Stimulated activated CD8-positive, alpha-beta memory T cell treated with anti-CD3 and anti-CD28 coated beads, Interleukin-15, amount 100 ng/mL, for 4 hours (primary cell): ENCODE results near the gene TERB2.
"Not testable (repeated sequence)": the region's sequence is repeated elsewhere in the genome, so short reads cannot be mapped to it uniquely, and the experiment has no call there.

Source experiments
- DNase-seq, 2 donors: peaks; one replicate each; pipeline ENCODE4 v3.0.0-alpha.2; 2020; ENCODE audit warnings: low read depth in 2 of 2

TERB2 gene

DNA sequence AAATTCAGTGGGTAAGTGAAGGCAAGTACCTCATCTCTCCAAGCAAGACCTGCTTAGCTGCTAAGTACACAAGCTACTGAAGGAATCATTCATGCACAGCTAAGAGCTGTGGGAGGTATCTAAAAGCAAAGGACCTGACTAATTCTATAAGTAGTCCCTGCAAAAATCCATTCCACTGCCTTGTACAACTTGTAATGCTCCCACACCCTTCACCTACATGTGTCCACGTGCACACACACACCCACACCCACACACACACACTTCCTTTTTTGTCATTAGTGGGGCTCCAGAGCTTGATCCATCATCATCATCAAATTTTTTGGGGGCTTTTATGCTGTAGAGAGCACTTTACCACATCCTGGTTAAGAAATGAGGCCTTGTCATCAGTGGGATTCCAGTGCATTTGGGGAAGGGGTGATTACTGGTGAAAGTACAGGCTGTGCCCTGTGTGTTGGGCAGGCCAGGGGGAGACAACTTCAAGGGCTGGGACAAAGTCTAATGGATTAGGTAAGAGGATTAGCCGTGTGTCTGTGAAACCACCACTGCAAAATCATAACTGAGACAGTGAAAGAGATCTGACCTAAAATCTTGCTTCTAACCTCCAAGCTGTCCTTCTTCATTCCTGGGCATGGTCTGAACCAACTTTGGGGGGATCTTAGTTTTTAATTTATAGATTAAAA is 47.4 kb downstream of the TERB2 start:
- DNase-seq: not testable (repeated sequence)

- not testable (repeated sequence) for DNase-seq
Measured at GRCh38 chr15:45004590-45005175, 48.2 kb downstream of the TERB2 start.

DNA sequence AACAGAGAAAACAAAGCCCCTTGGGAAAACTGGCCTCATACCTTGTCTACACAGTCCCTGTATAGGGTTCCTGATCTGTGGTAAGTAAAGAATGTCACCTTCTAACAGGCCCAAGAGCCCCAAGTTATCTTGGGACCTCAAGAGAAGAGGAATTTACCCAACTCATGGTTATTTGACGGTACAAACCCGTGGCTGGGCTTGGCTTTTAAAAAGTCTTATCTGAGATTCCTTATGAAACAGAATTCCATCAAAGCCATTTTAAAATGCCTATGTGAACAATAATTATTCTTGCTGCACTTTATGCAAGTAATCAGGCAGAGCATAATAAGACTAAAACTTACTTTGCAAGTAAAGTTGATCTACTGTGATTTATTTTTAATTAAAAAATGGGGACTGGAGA is 52.6 kb downstream of the TERB2 start:
- no peak for DNase-seq

- not testable (repeated sequence) for DNase-seq
Measured at GRCh38 chr15:45015114-45015513, 58.6 kb downstream of the TERB2 start.

DNA sequence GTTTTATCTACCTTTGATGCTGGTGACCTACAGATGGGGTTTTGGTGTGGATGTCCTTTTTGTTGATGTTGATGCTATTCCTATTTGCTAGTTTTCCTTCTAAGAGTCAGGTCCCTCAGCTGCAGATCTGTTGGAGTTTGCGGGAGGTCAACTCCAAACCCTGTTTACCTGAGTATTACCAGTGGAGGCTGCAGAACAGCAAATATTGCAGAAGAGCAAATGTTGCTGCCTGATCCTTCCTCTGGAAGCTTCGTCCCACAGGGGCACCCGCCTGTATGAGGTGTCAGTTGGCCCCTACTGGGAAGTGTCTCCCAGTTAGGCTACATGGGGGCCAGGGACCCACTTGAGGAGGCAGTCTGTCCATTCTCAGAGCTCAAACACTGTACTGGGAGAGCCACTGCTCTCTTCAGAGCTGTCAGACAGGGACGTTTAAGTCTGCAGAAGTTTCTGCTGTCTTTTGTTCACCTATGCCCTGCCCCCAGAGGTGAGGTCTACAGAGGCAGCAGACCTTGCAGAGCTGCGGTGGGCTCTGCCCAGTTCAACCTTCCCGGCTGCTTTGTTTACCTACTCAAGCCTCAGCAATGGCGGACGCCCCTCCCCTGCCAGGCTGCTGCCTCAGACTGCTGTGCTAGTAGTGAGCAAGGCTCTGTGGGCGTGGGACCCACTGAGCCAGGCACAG is 63.9 kb downstream of the TERB2 start:
- DNase-seq: not testable (repeated sequence)

- DNase-seq: not testable (repeated sequence)
Measured at GRCh38 chr15:45020901-45021259, 64.4 kb downstream of the TERB2 start.

DNA sequence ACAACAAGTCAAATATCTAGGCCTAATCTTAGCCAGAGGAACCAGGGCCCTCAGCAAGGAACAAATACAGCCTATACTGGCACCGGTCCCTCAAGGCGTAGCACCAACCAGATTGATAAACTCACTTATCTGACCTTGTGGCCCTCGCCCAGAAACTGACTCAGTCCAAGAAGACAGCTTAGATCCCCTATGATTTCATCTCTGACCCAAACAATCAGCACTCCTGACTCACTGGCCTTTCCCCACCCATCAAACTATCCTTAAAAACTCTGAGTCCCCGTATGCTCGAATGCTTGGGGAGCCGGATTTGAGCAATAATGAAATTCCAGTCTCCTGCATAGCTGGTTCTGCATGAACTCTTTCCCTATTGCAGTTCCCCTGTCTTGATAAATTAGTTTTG is 64.9 kb downstream of the TERB2 start:
- no peak for DNase-seq

DNA sequence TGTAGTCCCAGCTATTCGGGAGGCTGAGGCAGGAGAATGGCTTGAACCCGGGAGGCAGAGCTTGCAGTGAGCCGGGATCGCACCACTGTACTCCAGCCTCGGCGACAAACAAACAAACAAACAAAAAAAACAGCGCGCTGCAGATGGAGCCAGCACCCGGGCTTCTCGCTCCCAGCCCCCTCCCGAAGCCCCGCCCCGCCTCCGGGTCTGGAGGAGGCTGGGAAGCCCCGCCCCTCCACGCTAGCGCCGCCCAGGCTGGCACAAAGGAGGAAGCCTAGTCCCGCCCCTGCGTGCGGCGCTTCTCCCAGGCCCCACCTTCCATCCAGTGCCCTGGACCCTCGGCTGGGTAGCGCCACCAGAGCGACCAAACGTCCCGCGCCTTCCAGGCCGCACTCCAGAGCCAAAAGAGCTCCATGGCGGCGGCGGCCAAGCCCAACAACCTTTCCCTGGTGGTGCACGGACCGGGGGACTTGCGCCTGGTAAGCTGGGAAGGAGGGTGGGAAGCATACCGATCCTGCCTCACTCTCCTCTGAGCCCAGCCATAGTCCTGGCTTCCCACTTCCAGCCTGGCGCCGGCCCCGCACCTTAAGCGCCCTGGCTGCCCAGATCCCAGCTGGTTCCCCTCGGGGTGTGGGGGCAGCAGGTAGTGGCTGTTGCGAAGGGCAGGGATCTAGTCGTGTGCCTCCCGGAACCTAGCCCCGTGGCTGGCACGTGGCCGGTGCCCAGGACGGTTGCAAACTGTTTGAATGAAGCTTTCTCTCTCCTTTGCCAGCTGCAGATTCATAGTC is 66.6 kb downstream of the TERB2 start, which contains the start of gene SORD:
Gene SORD (plus strand): TSS at position 325 of the 788 bp plus-strand sequence. CDS start 89 bp downstream, at position 414.
- peak; percentile 78 to 79 for DNase-seq

DNA sequence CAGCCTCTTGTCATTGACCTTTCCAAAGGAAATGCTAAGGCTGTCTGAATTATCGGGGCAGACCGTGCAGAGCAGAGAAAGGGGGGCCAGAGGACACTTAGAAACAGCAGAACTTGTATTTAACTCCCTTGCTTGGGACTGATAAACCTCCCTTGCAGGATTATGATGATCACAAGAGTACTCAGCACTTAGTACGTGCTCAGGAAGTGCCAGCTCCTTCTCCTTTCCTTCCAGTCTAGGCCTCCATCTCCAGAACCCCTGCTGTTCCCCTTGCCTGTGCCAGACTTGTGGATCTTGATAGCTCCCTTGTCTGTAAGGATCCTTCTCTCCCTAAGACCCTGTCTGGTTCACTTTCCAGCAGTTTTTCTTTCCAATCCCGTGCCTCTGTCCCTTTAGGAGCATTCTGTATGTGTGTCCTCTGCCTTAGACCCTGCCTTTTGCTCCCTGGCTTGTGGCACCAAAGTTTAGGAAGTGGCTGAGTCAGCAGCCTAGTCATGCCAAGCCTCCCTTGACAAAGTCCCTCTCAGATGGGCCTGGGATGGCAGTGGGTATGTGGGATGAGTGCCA is 67.3 kb downstream of the TERB2 start:
- DNase-seq: no peak

GRCh38 chr15:45024649-45025048 is 68.2 kb downstream of the TERB2 start:
- DNase-seq: not testable (repeated sequence)

DNA sequence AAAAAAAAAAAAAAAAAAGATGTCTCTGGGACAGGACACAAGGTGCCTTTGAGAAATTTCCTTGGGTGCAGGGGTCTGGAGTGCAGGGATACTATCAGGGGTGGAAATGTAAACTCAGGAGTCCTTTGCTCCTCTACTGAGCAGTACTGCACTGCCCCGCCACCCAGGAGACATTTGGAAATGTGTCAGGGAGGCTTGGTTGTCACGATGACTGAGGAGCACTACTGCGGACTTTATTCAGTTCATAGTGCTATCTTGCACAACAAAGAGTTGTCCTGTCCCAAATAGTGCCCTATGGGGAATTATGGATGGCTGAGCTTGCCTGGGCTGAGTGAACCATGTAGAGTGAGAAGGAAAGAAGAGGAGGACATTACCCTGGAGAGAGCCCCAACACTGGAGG is 69.1 kb downstream of the TERB2 start:
- DNase-seq: not testable (repeated sequence)

DNA sequence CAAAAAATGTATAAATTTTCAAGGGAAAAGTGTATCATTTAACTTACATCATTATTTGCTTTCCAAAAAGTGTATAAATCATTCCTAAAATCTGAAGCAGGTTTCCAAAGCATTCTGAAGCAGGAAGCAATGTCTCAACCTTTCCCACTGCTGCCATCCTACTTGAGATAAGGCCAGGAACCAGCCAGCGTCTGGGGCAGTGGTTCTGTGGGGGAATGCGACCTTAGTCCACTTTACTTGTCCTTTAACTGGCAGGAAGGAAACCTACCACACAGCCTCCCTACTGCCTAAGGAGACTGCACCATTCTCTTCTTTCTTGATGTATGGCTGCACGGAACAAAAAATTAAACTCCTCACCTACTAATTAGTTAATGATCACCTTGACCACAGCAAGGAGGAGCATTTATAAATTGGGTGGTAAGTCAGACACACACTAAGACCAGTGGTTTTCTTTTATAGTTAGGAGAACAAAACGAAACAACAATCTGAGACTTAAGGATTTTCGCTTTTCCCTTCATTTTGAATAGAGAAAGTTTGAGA is 70.2 kb downstream of the TERB2 start:
- DNase-seq: no peak

GRCh38 chr15:45027220-45027619 is 70.7 kb downstream of the TERB2 start:
- no peak for DNase-seq
